ENCODE data around the gene PRKG1. TPM values are rescaled to one million over a fixed set of nuclear protein-coding genes. Genes with fewer than 3 reads are reported as not detected.

The PRKG1 gene
- total and polyA plus RNA-seq, 2 of the 4 experiments (the other 2 are of a cell fraction), result 3.5 to 18.3 TPM

GRCh38 chr10:51950371-51950995 lies 876.2 kb downstream of the PRKG1 start:
- dilution Hi-C loops (cut with HindIII; ENCODE audit: low sequenced_read_pairs, unreplicated experiment) (no loop called here), in situ Hi-C loops (cut with MboI; ENCODE audit: low sequenced_read_pairs) (loop anchor here (25.0 kb wide), 1 partner anchor 538 kb away; no protein-coding TSS in a partner anchor), intact Hi-C loops (cut with micrococcal nuclease) (no loop called here)
- Histone ChIP-seq H4K91ac (ENCODE audit: insufficient read depth, low read depth, low read length) (no peak overlapping the region), H3K9me3 (ENCODE audit: control insufficient read depth, insufficient read depth, low read length) (no peaks in the 10 kb centered on the region), H2AK5ac (ENCODE audit: low read depth, low read length) (no peak overlapping the region), H3K56ac (ENCODE audit: extremely low read depth, insufficient read depth, low read length) (no peak overlapping the region), H3K79me1 (ENCODE audit: low read depth in 1 of 2, low read length in 2 of 2) (no peaks in the 10 kb centered on the region), H3K4me1 (ENCODE audit: control insufficient read depth, insufficient read depth, low read length) (peaks cover 1% of the 10 kb centered on the region; the same call in 1 of the 2 replicates), H2AFZ (replicated peaks; ENCODE audit: low read length, poor library complexity) (no peak overlapping the region), H3K4me2 (ENCODE audit: low read depth, low read length) (no peak overlapping the region), H4K5ac (ENCODE audit: low read depth, low read length) (no peak overlapping the region), H3K27me3 (ENCODE audit: control insufficient read depth, insufficient read depth, low read length) (no peaks in the 10 kb centered on the region), H3K27ac (ENCODE audit: insufficient read depth, low read length) (no peak overlapping the region), H3K4me3 (ENCODE audit: insufficient read depth, low read depth, low read length) (no peak overlapping the region), H3K9ac (ENCODE audit: low read depth, low read length) (no peak overlapping the region), H2BK15ac (ENCODE audit: low read depth, low read length) (no peak overlapping the region), H2BK5ac (ENCODE audit: low read depth, low read length, poor library complexity, severe bottlenecking) (no peak overlapping the region), H2BK120ac (ENCODE audit: low read depth, low read length) (no peak overlapping the region), H2BK20ac (ENCODE audit: low read depth, low read length) (no peak overlapping the region), H3K18ac (ENCODE audit: low read depth, low read length) (no peak overlapping the region), H2AK9ac (replicated peaks; ENCODE audit: low read depth, low read length, poor library complexity) (no peak overlapping the region), H3K9me1 (ENCODE audit: insufficient read depth, low read length) (no peaks in the 10 kb centered on the region), H3K14ac (replicated peaks; ENCODE audit: low read depth, low read length) (no peak overlapping the region), H4K8ac (ENCODE audit: low read depth in 2 of 2, low read length in 2 of 2) (no peak overlapping the region), H3K36me3 (ENCODE audit: control insufficient read depth, insufficient read depth, low read length) (no peaks in the 10 kb centered on the region), H3K23ac (ENCODE audit: low read depth, low read length) (no peak overlapping the region), H3K4ac (ENCODE audit: low read depth, low read length) (no peak overlapping the region), H4K20me1 (ENCODE audit: insufficient read depth, low read length) (no peaks in the 10 kb centered on the region)
- ATAC-seq (ENCODE audit: low read depth), result no peak
- 91% methylated on average over 3 of the region's 10 CpGs; no CpG with 5 or more reads in 1 of the 2 experiments for WGBS, 2 experiments (ENCODE audit: extremely low coverage in 2 of 2, insufficient read length in 1 of 2)
- no peak for DNase-seq
- TF ChIP-seq NFE2L2 (IDR thresholded peaks at IDR 0.05; ENCODE audit: low read depth, low read length) (no peak), CTCF (conservative IDR thresholded peaks at IDR 0.05; ENCODE audit: low read depth, low read length) (no peak), MXI1 (IDR thresholded peaks at IDR 0.05; ENCODE audit: borderline replicate concordance, low read depth, low read length) (no peak), SMC3 (IDR thresholded peaks at IDR 0.05; ENCODE audit: low read depth, low read length) (no peak), MAZ (IDR thresholded peaks at IDR 0.05; ENCODE audit: borderline replicate concordance, low read depth, low read length) (no peak), USF2 (IDR thresholded peaks at IDR 0.05; ENCODE audit: low read depth, low read length) (no peak), CEBPB (IDR thresholded peaks at IDR 0.05; ENCODE audit: low read depth, low read length) (no peak), POLR2A (IDR thresholded peaks at IDR 0.05; ENCODE audit: low read depth, low read length) (no peak), MAFK (IDR thresholded peaks at IDR 0.05; ENCODE audit: low read depth, low read length) (no peak), RAD21 (IDR thresholded peaks at IDR 0.05; ENCODE audit: low read length) (no peak), FOS (IDR thresholded peaks at IDR 0.05; ENCODE audit: low read depth, low read length) (no peak), BHLHE40 (IDR thresholded peaks at IDR 0.05; ENCODE audit: low read depth, low read length) (no peak), RFX5 (IDR thresholded peaks at IDR 0.05; ENCODE audit: low read depth, low read length) (no peak)
- TF ChIP-seq, protein P1, sequence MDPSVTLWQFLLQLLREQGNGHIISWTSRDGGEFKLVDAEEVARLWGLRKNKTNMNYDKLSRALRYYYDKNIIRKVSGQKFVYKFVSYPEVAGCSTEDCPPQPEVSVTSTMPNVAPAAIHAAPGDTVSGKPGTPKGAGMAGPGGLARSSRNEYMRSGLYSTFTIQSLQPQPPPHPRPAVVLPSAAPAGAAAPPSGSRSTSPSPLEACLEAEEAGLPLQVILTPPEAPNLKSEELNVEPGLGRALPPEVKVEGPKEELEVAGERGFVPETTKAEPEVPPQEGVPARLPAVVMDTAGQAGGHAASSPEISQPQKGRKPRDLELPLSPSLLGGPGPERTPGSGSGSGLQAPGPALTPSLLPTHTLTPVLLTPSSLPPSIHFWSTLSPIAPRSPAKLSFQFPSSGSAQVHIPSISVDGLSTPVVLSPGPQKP (IDR thresholded peaks at IDR 0.05; ENCODE audit: borderline replicate concordance, low read depth, low read length), result no peak
- POLR2A ChIA-PET (ENCODE audit: unreplicated experiment), result no interaction called here
- BruUV-seq (replicated peaks), result no TSS peak
- CTCF ChIA-PET, result no interaction called here
